Liver (tissue), 3 donors: ENCODE measurements around the gene HYKK.

Experiments used
- ATF3 ChIP-seq: IDR thresholded peaks from 2 replicates; pipeline ENCODE4 v1.6.1; 2016; ENCODE audit warnings: antibody characterized with exemption
- CTCF ChIP-seq: fragments of 150-350 bp; IDR thresholded peaks from 2 replicates; pipeline ENCODE4 v1.5.1; 2017; ENCODE audit warnings: improper control_type of control experiment, low read depth, low read length; ENCODE audit not compliant: missing input control
- FOXA1 ChIP-seq: IDR thresholded peaks from 2 replicates; pipeline ENCODE4 v1.6.1; 2016; ENCODE audit warnings: antibody characterized with exemption
- GABPA ChIP-seq, 2 donors: IDR thresholded peaks in 1 of 2; conservative IDR thresholded peaks in 1 of 2; 2 replicates each; pipeline ENCODE4 v1.6.1; 2016; ENCODE audit warnings: antibody characterized with exemption in 2 of 2, mild to moderate bottlenecking in 1 of 2, moderate library complexity in 1 of 2
- HNF4A ChIP-seq, 2 donors: conservative IDR thresholded peaks; 2 replicates each; pipeline ENCODE4 v1.6.1; 2016; ENCODE audit warnings: antibody characterized with exemption in 2 of 2, mild to moderate bottlenecking in 2 of 2
- HNF4G ChIP-seq: IDR thresholded peaks from 2 replicates; pipeline ENCODE4 v1.6.1; 2016; ENCODE audit warnings: antibody characterized with exemption
- JUND ChIP-seq, 2 donors: IDR thresholded peaks; 2 replicates each; pipeline ENCODE4 v1.6.1; 2016; ENCODE audit warnings: antibody characterized with exemption in 2 of 2
- MAX ChIP-seq: IDR thresholded peaks from 2 replicates; pipeline ENCODE4 v1.6.1; 2016; ENCODE audit warnings: antibody characterized with exemption
- NR2F2 ChIP-seq: IDR thresholded peaks from 2 replicates; pipeline ENCODE4 v1.6.1; 2016; ENCODE audit warnings: antibody characterized with exemption
- RAD21 ChIP-seq, 2 donors: IDR thresholded peaks; 2 replicates each; pipeline ENCODE4 v1.6.1; 2016; ENCODE audit warnings: antibody characterized with exemption in 2 of 2, mild to moderate bottlenecking in 2 of 2
- REST ChIP-seq: IDR thresholded peaks from 2 replicates; pipeline ENCODE4 v1.6.1; 2016; ENCODE audit warnings: antibody characterized with exemption, mild to moderate bottlenecking
- SP1 ChIP-seq: IDR thresholded peaks from 2 replicates; pipeline ENCODE4 v1.6.1; 2018; ENCODE audit warnings: antibody characterized with exemption, mild to moderate bottlenecking
- TAF1 ChIP-seq: conservative IDR thresholded peaks from 2 replicates; pipeline ENCODE4 v1.6.1; 2016; ENCODE audit warnings: antibody characterized with exemption, mild to moderate bottlenecking
- ZBTB33 ChIP-seq: IDR thresholded peaks from 2 replicates; pipeline ENCODE4 v1.6.1; 2016; ENCODE audit warnings: antibody characterized with exemption
- donor health status: healthy.
- donor health status: healthy.

GRCh38 chr15:78537266-78537905, 30.0 kb downstream of the HYKK start:
- TF ChIP-seq JUND (IDR thresholded peaks at IDR 0.05) (no peak), TAF1 (no peak), GABPA (IDR thresholded peaks at IDR 0.05 in 1 of 2, conservative IDR thresholded peaks at IDR 0.05 in 1 of 2) (no peak), CTCF (no peak), SP1 (no peak), ATF3 (no peak), NR2F2 (no peak), HNF4G (no peak), FOXA1 (no peak), REST (no peak), HNF4A (conservative IDR thresholded peaks at IDR 0.05) (no peak), RAD21 (IDR thresholded peaks at IDR 0.05) (no peak), MAX (no peak), ZBTB33 (no peak)
